Neuronal stem cell (in vitro differentiated cells): Measurements from ENCODE around the gene HGFAC.
A peak's percentile ranks its signal among the peaks of the same experiment; 100 is the strongest.

ENCODE experiments used
- DNase-seq: peaks from one replicate; pipeline ENCODE4 v3.0.0-alpha.2; 2013; ENCODE audit warnings: low spot score
- H2AFZ ChIP-seq: one replicate; pipeline ENCODE4 v1.6.1; 2013; ENCODE audit warnings: mild to moderate bottlenecking, low read length, inconsistent platforms
- H2AK5ac ChIP-seq: 2 replicates; pipeline ENCODE4 v1.6.1; 2013; ENCODE audit warnings: low read depth, mild to moderate bottlenecking, inconsistent platforms, low read length, moderate library complexity, mixed read lengths
- H2BK120ac ChIP-seq: 2 replicates; pipeline ENCODE4 v1.6.1; 2013; ENCODE audit warnings: low read depth, mild to moderate bottlenecking, inconsistent platforms, low read length, moderate library complexity, mixed read lengths
- H2BK12ac ChIP-seq: one replicate; pipeline ENCODE4 v1.6.1; 2013; ENCODE audit warnings: low read length, inconsistent platforms
- H2BK15ac ChIP-seq: 2 replicates; pipeline ENCODE4 v1.6.1; 2013; ENCODE audit warnings: mild to moderate bottlenecking, low read length, inconsistent platforms, mixed read lengths
- H2BK5ac ChIP-seq: one replicate; pipeline ENCODE4 v1.6.1; 2013; ENCODE audit warnings: inconsistent platforms, mild to moderate bottlenecking, low read length, moderate library complexity
- H3K14ac ChIP-seq: one replicate; pipeline ENCODE4 v1.6.1; 2013; ENCODE audit warnings: low read length, inconsistent platforms
- H3K18ac ChIP-seq: 2 replicates; pipeline ENCODE4 v1.6.1; 2013; ENCODE audit warnings: low read length, inconsistent platforms
- H3K23ac ChIP-seq: 2 replicates; pipeline ENCODE4 v1.6.1; 2013; ENCODE audit warnings: low read depth, mild to moderate bottlenecking, mixed read lengths, low read length, inconsistent platforms; ENCODE audit not compliant: poor library complexity
- H3K27ac ChIP-seq: replicated peaks from 3 replicates; pipeline ENCODE4 v1.5.1; 2013; ENCODE audit warnings: low read length, inconsistent platforms
- H3K27me3 ChIP-seq, 3 experiments: 2 replicates each; pipeline ENCODE4 v1.6.1; 2013; ENCODE audit warnings: low read length in 3 of 3, mild to moderate bottlenecking in 2 of 3, inconsistent platforms in 1 of 3, low read depth in 1 of 3, mixed read lengths in 1 of 3, moderate library complexity in 1 of 3; ENCODE audit not compliant: control insufficient read depth in 3 of 3, insufficient read depth in 3 of 3
- H3K36me3 ChIP-seq, 2 donors: replicated peaks in 1 of 2; 2 replicates each; pipeline ENCODE4 v1.6.1; 2013; ENCODE audit warnings: low read length in 2 of 2; ENCODE audit not compliant: control insufficient read depth in 2 of 2, insufficient read depth in 2 of 2
- H3K4ac ChIP-seq: 2 replicates; pipeline ENCODE4 v1.6.1; 2013; ENCODE audit warnings: inconsistent platforms, mild to moderate bottlenecking, low read length, moderate library complexity
- H3K4me1 ChIP-seq, 2 donors: 1 replicate in 1 of 2; 2 replicates in 1 of 2; pipeline ENCODE4 v1.6.1; 2013; ENCODE audit warnings: low read length in 2 of 2, low read depth in 1 of 2; ENCODE audit not compliant: control insufficient read depth in 2 of 2, insufficient read depth in 1 of 2
- H3K4me2 ChIP-seq: one replicate; pipeline ENCODE4 v1.6.1; 2013; ENCODE audit warnings: mild to moderate bottlenecking, low read length, inconsistent platforms; ENCODE audit not compliant: insufficient read depth, poor library complexity, severe bottlenecking
- H3K4me3 ChIP-seq, 2 donors: 2 replicates each; pipeline ENCODE4 v1.5.1; 2013; ENCODE audit warnings: low read length in 2 of 2, mild to moderate bottlenecking in 2 of 2, inconsistent platforms in 1 of 2, moderate library complexity in 1 of 2
- H3K79me1 ChIP-seq: one replicate; pipeline ENCODE4 v1.6.1; 2013; ENCODE audit warnings: low read depth, mild to moderate bottlenecking, inconsistent platforms, low read length, moderate library complexity
- H3K9ac ChIP-seq: one replicate; pipeline ENCODE4 v1.6.1; 2013; ENCODE audit warnings: mild to moderate bottlenecking, low read depth, low read length, inconsistent platforms; ENCODE audit not compliant: poor library complexity
- H3K9me3 ChIP-seq, 2 donors: replicated peaks in 1 of 2; 2 replicates each; pipeline versions ENCODE3 to v1.6.1; 2013; ENCODE audit warnings: low read length in 2 of 2, mild to moderate bottlenecking in 2 of 2, inconsistent platforms in 1 of 2, low read depth in 1 of 2, mixed read lengths in 1 of 2, moderate library complexity in 1 of 2; ENCODE audit not compliant: control insufficient read depth in 2 of 2, insufficient read depth in 1 of 2
- H4K8ac ChIP-seq: one replicate; pipeline ENCODE4 v1.6.1; 2013; ENCODE audit warnings: low read depth, mild to moderate bottlenecking, inconsistent platforms, low read length, moderate library complexity
- H4K91ac ChIP-seq: one replicate; pipeline ENCODE4 v1.6.1; 2013; ENCODE audit warnings: low read length, low read depth, mild to moderate bottlenecking, inconsistent platforms; ENCODE audit not compliant: poor library complexity
- WGBS, 2 donors: extraction: QIAGEN DNeasy Blood & Tissue Kit; methylation state at CpG; one replicate each; pipeline ENCODE4 v1.1.7; 2013; ENCODE audit warnings: missing lambda C conversion rate in 2 of 2, mixed read lengths in 1 of 2; ENCODE audit not compliant: insufficient read length in 2 of 2, insufficient replicate concordance in 1 of 2; ENCODE audit errors: extremely low coverage in 2 of 2; 5-methylcytosine and 5-hydroxymethylcytosine counted together

HGFAC gene

DNA sequence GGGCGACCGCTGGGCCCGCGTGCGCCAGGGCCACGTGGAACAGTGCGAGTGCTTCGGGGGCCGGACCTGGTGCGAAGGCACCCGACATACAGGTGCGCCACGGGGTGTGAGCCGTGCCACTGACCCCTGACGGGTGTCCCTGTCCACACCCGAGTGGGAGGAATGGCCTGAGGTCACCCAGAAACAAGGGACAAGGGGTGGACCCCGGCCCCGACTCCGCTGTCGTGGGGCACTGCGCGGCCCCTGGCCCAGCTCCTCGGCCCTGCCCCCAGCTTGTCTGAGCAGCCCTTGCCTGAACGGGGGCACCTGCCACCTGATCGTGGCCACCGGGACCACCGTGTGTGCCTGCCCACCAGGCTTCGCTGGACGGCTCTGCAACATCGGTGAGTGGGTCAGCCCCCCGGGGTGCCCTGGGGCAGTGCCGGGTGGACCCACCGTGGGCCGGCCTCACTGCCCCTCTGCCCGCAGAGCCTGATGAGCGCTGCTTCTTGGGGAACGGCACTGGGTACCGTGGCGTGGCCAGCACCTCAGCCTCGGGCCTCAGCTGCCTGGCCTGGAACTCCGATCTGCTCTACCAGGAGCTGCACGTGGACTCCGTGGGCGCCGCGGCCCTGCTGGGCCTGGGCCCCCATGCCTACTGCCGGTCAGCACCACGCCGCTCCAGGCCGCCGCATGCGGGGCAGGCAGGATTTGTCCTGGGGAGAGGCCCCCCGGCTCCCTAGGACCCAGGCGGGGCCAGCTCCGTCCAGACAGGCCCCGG is 2.8 kb downstream of the HGFAC start:
- Histone ChIP-seq H3K18ac (peak overlapping the region; percentile 6), H2BK5ac (peak overlapping the region; percentile 24), H3K9me3 (peaks cover 0 to 2% of the 10 kb centered on the region in 2 donors), H3K4me3 (no peak overlapping the region), H3K4me2 (no peak overlapping the region), H3K36me3 (no peaks in the 10 kb centered on the region), H3K27me3 (no peaks in the 10 kb centered on the region), H3K23ac (no peak overlapping the region), H4K8ac (no peak overlapping the region), H2BK12ac (peak overlapping the region; percentile 58), H2BK120ac (peak overlapping the region; percentile 72), H3K27ac (no peak overlapping the region), H3K4ac (peak overlapping the region; percentile 66), H2AK5ac (peak overlapping the region; percentile 95), H4K91ac (peak overlapping the region; percentile 72), H2BK15ac (peak overlapping the region; percentile 58), H3K9ac (no peak overlapping the region), H3K14ac (peak overlapping the region; percentile 56), H3K79me1 (no peaks in the 10 kb centered on the region), H3K4me1 (peaks cover 3% of the 10 kb centered on the region in 2 donors), H2AFZ (no peak overlapping the region)
- no peak for DNase-seq
- no CpG with 5 or more reads among the region's 56 CpGs for WGBS, 2 donors

DNA sequence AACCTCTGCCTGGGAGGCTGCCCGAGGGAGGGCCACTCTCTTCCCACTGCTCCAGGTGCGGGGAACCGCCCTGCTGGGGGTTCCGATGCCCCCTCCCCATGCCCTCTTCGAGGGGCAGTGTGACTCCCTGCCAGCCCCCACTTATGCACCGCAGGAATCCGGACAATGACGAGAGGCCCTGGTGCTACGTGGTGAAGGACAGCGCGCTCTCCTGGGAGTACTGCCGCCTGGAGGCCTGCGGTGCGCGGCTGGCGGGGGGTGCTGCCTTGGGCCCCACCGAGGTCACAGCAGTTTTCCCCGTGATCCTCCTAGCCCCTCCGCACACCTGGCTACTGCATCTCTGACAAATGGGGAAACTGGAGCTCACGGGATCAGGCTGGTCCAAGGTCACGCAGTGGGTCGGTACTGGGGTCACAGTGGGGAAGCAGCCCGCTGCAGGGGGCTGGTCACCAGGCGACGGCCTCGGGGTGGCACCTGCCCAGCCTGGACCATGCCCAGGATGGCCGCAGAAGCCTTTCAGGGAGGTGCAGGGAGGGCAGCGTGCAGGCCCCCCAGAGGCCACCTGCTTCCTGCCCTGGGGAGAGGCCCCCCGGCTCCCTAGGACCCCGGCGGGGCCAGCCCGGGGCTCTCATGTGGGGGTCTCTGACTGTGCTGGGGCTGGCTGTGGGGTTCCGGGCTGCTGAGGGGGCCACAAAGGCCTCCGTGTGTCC is 3.5 kb downstream of the HGFAC start:
- H3K79me1 ChIP-seq, result no peaks in the 10 kb centered on the region
- peak overlapping the region; percentile 6 for H3K18ac ChIP-seq
- peak overlapping the region; percentile 85 for H4K91ac ChIP-seq
- H3K9me3 ChIP-seq, result peaks cover 0 to 2% of the 10 kb centered on the region in 2 donors
- peak overlapping the region; percentile 65 for H4K8ac ChIP-seq
- H2AK5ac ChIP-seq, result peak overlapping the region; percentile 95
- peak overlapping the region; percentile 77 for H3K9ac ChIP-seq
- H2BK120ac ChIP-seq, result no peak overlapping the region
- peak overlapping the region; percentile 58 for H2BK12ac ChIP-seq
- no peak overlapping the region for H3K27ac ChIP-seq
- H3K14ac ChIP-seq, result no peak overlapping the region
- H3K23ac ChIP-seq, result peak overlapping the region; percentile 65
- H3K4me2 ChIP-seq, result no peak overlapping the region
- H3K27me3 ChIP-seq, result no peaks in the 10 kb centered on the region
- H3K36me3 ChIP-seq, result no peaks in the 10 kb centered on the region
- WGBS, 2 donors, result no CpG with 5 or more reads among the region's 34 CpGs
- H2BK15ac ChIP-seq, result peak overlapping the region; percentile 58
- no peak for DNase-seq
- peak overlapping the region; percentile 35 for H2BK5ac ChIP-seq
- peaks cover 7% of the 10 kb centered on the region in 2 donors for H3K4me1 ChIP-seq
- H2AFZ ChIP-seq, result no peak overlapping the region
- H3K4ac ChIP-seq, result no peak overlapping the region
- no peak overlapping the region for H3K4me3 ChIP-seq

DNA sequence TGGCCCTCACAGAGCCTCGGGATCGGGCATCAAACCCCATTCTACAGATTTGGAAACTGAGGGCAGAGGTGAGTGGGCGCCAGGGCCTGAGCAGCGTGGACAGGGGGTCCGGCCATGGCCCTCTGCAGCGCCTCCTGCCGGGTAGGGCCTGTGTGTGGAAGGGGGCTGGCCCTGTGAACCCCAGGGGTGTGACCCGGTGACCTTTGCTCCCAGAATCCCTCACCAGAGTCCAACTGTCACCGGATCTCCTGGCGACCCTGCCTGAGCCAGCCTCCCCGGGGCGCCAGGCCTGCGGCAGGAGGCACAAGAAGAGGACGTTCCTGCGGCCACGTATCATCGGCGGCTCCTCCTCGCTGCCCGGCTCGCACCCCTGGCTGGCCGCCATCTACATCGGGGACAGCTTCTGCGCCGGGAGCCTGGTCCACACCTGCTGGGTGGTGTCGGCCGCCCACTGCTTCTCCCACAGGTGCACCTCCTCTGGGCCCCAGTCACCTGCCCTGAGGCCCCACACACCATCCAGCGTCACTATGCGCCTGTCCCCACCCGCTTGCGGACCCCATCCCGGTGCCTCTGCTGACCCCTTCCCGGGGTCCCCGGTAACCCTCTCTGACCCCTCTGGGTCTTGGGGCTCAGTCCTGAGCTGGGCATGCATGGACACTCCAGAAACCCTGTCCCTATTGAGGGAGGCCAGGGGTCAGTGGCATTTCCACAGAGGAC is 4.2 kb downstream of the HGFAC start:
- Histone ChIP-seq H3K18ac (peak overlapping the region; percentile 57), H3K4me1 (peaks cover 7% of the 10 kb centered on the region in 2 donors), H4K8ac (no peak overlapping the region), H3K36me3 (no peaks in the 10 kb centered on the region), H2AFZ (no peak overlapping the region), H2BK5ac (peak overlapping the region; percentile 35), H2AK5ac (peak overlapping the region; percentile 95), H3K4me2 (peak overlapping the region; percentile 11), H3K9ac (no peak overlapping the region), H3K79me1 (no peaks in the 10 kb centered on the region), H2BK120ac (peak overlapping the region; percentile 72), H3K23ac (peak overlapping the region; percentile 65), H2BK15ac (peak overlapping the region; percentile 96), H3K27ac (no peak overlapping the region), H3K4me3 (no peak overlapping the region), H4K91ac (no peak overlapping the region), H3K14ac (peak overlapping the region; percentile 89), H3K4ac (no peak overlapping the region), H3K27me3 (no peaks in the 10 kb centered on the region), H2BK12ac (no peak overlapping the region), H3K9me3 (no peaks in the 10 kb centered on the region)
- no CpG with 5 or more reads among the region's 34 CpGs for WGBS, 2 donors
- DNase-seq, result no peak
